ENCODE results near the gene USPL1. TPM values are rescaled to one million over a fixed set of nuclear protein-coding genes. Genes with fewer than 3 reads are reported as not detected.

Gene USPL1
- total and polyA plus RNA-seq, 2 of the 13 experiments (the other 11 are each of a cell fraction or from before 2014, with no cell fraction given), result 13.7 to 15.9 TPM

GRCh38 chr13:30617315-30618185, at the start of gene USPL1 (continued):
- TF ChIP-seq PHB2 (IDR thresholded peaks at IDR 0.05; ENCODE audit: partially characterized antibody) (no peak), ARID2 (CRISPR knock-in tag; IDR thresholded peaks at IDR 0.05; ENCODE audit: borderline replicate concordance) (peak; percentile 99; the same call in 1 of the 2 replicates), SIN3B (IDR thresholded peaks at IDR 0.05; ENCODE audit: low read length) (peak; percentile 86), SYNCRIP (IDR thresholded peaks at IDR 0.05; ENCODE audit: insufficient read depth, low read depth, low read length) (no peak), PATZ1 (CRISPR knock-in tag; IDR thresholded peaks at IDR 0.05) (peak; percentile 80), ZNF615 (CRISPR knock-in tag; IDR thresholded peaks at IDR 0.05; ENCODE audit: borderline replicate concordance) (peak; percentile 97), NFKB2 (CRISPR knock-in tag; IDR thresholded peaks at IDR 0.05; ENCODE audit: borderline replicate concordance) (peak; percentile 100; the same call in 1 of the 2 replicates), FOXA3 (CRISPR knock-in tag; IDR thresholded peaks at IDR 0.05) (peak; percentile 84; the same call in 1 of the 2 replicates), ZNF652 (CRISPR knock-in tag; IDR thresholded peaks at IDR 0.05; ENCODE audit: borderline replicate concordance, low read depth) (peak; percentile 45; the same call in 1 of the 2 replicates), POLR2G (IDR thresholded peaks at IDR 0.05; ENCODE audit: low read depth, low read length) (peak; percentile 85), MZF1 (CRISPR knock-in tag; IDR thresholded peaks at IDR 0.05; ENCODE audit: borderline replicate concordance) (0 out of 2 replicates have a peak, but pooled peaks have one; percentile 51), SATB2 (CRISPR knock-in tag; IDR thresholded peaks at IDR 0.05) (peak; percentile 85; the same call in 1 of the 2 replicates), ELF1 (CRISPR knock-in tag; IDR thresholded peaks at IDR 0.05) (peak; percentile 99), DBP (CRISPR knock-in tag; IDR thresholded peaks at IDR 0.05; ENCODE audit: not compliant biosample characterization) (no peak), CENPT (CRISPR knock-in tag; IDR thresholded peaks at IDR 0.05; ENCODE audit: low read depth) (peak; percentile 83), MTF1 (CRISPR knock-in tag; IDR thresholded peaks at IDR 0.05) (peak; percentile 48; the same call in 1 of the 2 replicates), POLR2A (IDR thresholded peaks at IDR 0.05; ENCODE audit: insufficient read depth in 1 of 2, low read depth in 2 of 2, low read length in 2 of 2) (peak in 1 of 2 experiments; percentile 90), PITX1 (CRISPR knock-in tag; IDR thresholded peaks at IDR 0.05) (peak; percentile 94)
- TF ChIP-seq, protein P1, sequence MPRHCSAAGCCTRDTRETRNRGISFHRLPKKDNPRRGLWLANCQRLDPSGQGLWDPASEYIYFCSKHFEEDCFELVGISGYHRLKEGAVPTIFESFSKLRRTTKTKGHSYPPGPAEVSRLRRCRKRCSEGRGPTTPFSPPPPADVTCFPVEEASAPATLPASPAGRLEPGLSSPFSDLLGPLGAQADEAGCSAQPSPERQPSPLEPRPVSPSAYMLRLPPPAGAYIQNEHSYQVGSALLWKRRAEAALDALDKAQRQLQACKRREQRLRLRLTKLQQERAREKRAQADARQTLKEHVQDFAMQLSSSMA (CRISPR knock-in tag; IDR thresholded peaks at IDR 0.05), result peak; percentile 98
- TF ChIP-seq, protein P2, sequence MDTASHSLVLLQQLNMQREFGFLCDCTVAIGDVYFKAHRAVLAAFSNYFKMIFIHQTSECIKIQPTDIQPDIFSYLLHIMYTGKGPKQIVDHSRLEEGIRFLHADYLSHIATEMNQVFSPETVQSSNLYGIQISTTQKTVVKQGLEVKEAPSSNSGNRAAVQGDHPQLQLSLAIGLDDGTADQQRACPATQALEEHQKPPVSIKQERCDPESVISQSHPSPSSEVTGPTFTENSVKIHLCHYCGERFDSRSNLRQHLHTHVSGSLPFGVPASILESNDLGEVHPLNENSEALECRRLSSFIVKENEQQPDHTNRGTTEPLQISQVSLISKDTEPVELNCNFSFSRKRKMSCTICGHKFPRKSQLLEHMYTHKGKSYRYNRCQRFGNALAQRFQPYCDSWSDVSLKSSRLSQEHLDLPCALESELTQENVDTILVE (CRISPR knock-in tag; IDR thresholded peaks at IDR 0.05), result peak; percentile 96
